Measurements from ENCODE around the gene QRFP.

The QRFP gene

GRCh38 chr9:130872093-130872492, 24.5 kb downstream of the QRFP start:
- DNase-seq (ENCODE audit: low spot score): no peak

- DNase-seq (ENCODE audit: low spot score): no peak
Measured at GRCh38 chr9:130871395-130872062, 25.1 kb downstream of the QRFP start.

GRCh38 chr9:130870491-130871381, 25.9 kb downstream of the QRFP start:
- no peak for DNase-seq (ENCODE audit: low spot score)

GRCh38 chr9:130869250-130869649, 27.4 kb downstream of the QRFP start:
- no peak for DNase-seq (ENCODE audit: low spot score)

- no peak for DNase-seq (ENCODE audit: low spot score)
Measured at GRCh38 chr9:130868230-130868629, 28.4 kb downstream of the QRFP start.

- DNase-seq (ENCODE audit: low spot score): no peak
Measured at GRCh38 chr9:130867556-130867955, 29.1 kb downstream of the QRFP start.

GRCh38 chr9:130866474-130866965, 30.1 kb downstream of the QRFP start:
- peak; percentile 60 for DNase-seq (ENCODE audit: low spot score)

GRCh38 chr9:130865921-130866320, 30.7 kb downstream of the QRFP start:
- DNase-seq (ENCODE audit: low spot score): no peak

- no peak for DNase-seq (ENCODE audit: low spot score)
Measured at GRCh38 chr9:130864541-130864940, 32.1 kb downstream of the QRFP start.

GRCh38 chr9:130862747-130863146, 33.9 kb downstream of the QRFP start:
- DNase-seq (ENCODE audit: low spot score): no peak

- no peak for DNase-seq (ENCODE audit: low spot score)
Measured at GRCh38 chr9:130862217-130862616, 34.4 kb downstream of the QRFP start.

GRCh38 chr9:130861372-130862180, 35.0 kb downstream of the QRFP start:
- no peak for DNase-seq (ENCODE audit: low spot score)

GRCh38 chr9:130860458-130861316, 35.9 kb downstream of the QRFP start:
- peak; percentile 80 for DNase-seq (ENCODE audit: low spot score)

- no peak for DNase-seq (ENCODE audit: low spot score)
Measured at GRCh38 chr9:130858739-130859705, 37.6 kb downstream of the QRFP start.

GRCh38 chr9:130857864-130858738, 38.5 kb downstream of the QRFP start:
- DNase-seq (ENCODE audit: low spot score): peak; percentile 79

- DNase-seq (ENCODE audit: low spot score): no peak
Measured at GRCh38 chr9:130856474-130856873, 40.1 kb downstream of the QRFP start.

- DNase-seq (ENCODE audit: low spot score): no peak
Measured at GRCh38 chr9:130854835-130855234, 41.8 kb downstream of the QRFP start.

- DNase-seq (ENCODE audit: low spot score): no peak
Measured at GRCh38 chr9:130854092-130854491, 42.5 kb downstream of the QRFP start.

- no peak for DNase-seq (ENCODE audit: low spot score)
Measured at GRCh38 chr9:130852801-130853200, 43.8 kb downstream of the QRFP start.
